ENCODE results near the gene SLC26A5. TPM values are rescaled to one million over a fixed set of nuclear protein-coding genes. Genes with fewer than 3 reads are reported as not detected.

The SLC26A5 gene
- total and polyA plus RNA-seq, 2 donors (not counting 1 experiment from before 2014, with no cell fraction given) = not detected

DNA sequence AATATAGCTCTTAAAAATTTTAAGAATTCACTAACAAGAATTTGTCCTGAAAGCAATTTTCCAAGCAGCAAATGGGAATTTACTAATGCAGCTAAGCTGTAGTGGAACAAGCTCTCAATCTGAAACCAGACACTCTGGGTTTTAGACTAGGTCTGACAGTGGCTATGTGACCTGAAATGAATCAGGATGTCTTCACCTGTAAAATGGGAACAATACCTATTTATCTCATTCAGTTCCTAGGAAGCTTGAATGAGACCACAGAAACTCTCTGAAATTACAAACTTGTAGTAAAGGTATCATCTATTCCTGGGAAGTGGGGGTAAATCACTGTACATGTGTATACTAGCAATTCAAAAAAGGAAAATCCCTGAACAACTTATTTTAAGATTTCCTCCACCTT, 102.7 kb downstream of the SLC26A5 start:
- H4K20me1 ChIP-seq (ENCODE audit: control insufficient read depth, extremely low read depth, insufficient read depth, low read length) = no peaks in the 10 kb centered on the region
- H3K79me2 ChIP-seq (ENCODE audit: control insufficient read depth, insufficient read depth, low read length) = peaks cover 56% of the 10 kb centered on the region
- peak overlapping the region; percentile 84 for H3K9ac ChIP-seq (ENCODE audit: insufficient read depth, low read length)
- H3K27me3 ChIP-seq (ENCODE audit: control insufficient read depth, insufficient read depth, low read length) = no peaks in the 10 kb centered on the region
- TF ChIP-seq, protein P1, sequence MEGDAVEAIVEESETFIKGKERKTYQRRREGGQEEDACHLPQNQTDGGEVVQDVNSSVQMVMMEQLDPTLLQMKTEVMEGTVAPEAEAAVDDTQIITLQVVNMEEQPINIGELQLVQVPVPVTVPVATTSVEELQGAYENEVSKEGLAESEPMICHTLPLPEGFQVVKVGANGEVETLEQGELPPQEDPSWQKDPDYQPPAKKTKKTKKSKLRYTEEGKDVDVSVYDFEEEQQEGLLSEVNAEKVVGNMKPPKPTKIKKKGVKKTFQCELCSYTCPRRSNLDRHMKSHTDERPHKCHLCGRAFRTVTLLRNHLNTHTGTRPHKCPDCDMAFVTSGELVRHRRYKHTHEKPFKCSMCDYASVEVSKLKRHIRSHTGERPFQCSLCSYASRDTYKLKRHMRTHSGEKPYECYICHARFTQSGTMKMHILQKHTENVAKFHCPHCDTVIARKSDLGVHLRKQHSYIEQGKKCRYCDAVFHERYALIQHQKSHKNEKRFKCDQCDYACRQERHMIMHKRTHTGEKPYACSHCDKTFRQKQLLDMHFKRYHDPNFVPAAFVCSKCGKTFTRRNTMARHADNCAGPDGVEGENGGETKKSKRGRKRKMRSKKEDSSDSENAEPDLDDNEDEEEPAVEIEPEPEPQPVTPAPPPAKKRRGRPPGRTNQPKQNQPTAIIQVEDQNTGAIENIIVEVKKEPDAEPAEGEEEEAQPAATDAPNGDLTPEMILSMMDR (conservative IDR thresholded peaks at IDR 0.05 in 1 of 2, IDR thresholded peaks at IDR 0.05 in 1 of 2; ENCODE audit: low read depth in 1 of 2, low read length in 2 of 2) = no peak
- TF ChIP-seq EZH2 (IDR thresholded peaks at IDR 0.05; ENCODE audit: low read length, missing control alignments) = no peak
- H3K4me1 ChIP-seq (ENCODE audit: control insufficient read depth, extremely low read depth, insufficient read depth, low read length) = peaks cover 3% of the 10 kb centered on the region
- H3K4me2 ChIP-seq (ENCODE audit: extremely low read depth, insufficient read depth, low read length) = peak overlapping the region; percentile 78
- H3K27ac ChIP-seq (ENCODE audit: insufficient read depth, low read length) = no peak overlapping the region
- H2AFZ ChIP-seq (ENCODE audit: low read length) = no peak overlapping the region
- H3K9me3 ChIP-seq (ENCODE audit: control insufficient read depth, insufficient read depth, low read depth, low read length) = no peaks in the 10 kb centered on the region
- no peak for DNase-seq (ENCODE audit: low read depth in 2 of 2)
- H3K36me3 ChIP-seq (ENCODE audit: control insufficient read depth, insufficient read depth, low read length) = peaks cover 9% of the 10 kb centered on the region
- H3K4me3 ChIP-seq (replicated peaks in 1 of 4; ENCODE audit: control extremely low read depth in 1 of 4, insufficient read depth in 1 of 4, low read depth in 3 of 4, low read length in 4 of 4) = peak overlapping the region; percentile 63 to 97 (median 88)

DNA sequence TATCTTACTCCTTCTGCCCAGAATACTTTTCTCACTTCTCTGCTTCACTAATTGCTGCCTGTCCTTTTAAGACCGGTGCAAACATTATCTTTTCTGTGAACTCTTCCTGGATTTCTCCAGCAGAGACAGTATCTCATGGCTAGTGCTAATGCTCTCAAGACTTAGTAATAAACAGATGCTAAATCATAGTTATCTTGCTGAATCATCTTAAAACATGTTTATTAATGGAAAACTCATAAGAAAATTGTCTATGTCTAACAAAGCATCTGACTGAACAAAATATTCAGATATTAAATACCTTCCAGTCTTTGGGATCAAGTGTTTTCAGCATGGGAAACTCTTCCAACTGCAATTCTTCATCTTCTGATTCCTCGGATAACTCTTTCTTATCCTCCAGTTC, 104.5 kb downstream of the SLC26A5 start:
- no peak for TF ChIP-seq EZH2 (IDR thresholded peaks at IDR 0.05; ENCODE audit: low read length, missing control alignments)
- TF ChIP-seq, protein P1 (conservative IDR thresholded peaks at IDR 0.05 in 1 of 2, IDR thresholded peaks at IDR 0.05 in 1 of 2; ENCODE audit: low read depth in 1 of 2, low read length in 2 of 2) = no peak
- no peaks in the 10 kb centered on the region for H3K9me3 ChIP-seq (ENCODE audit: control insufficient read depth, insufficient read depth, low read depth, low read length)
- H3K27ac ChIP-seq (ENCODE audit: insufficient read depth, low read length) = no peak overlapping the region
- no peak overlapping the region for H3K4me3 ChIP-seq (replicated peaks in 1 of 4; ENCODE audit: control extremely low read depth in 1 of 4, insufficient read depth in 1 of 4, low read depth in 3 of 4, low read length in 4 of 4)
- no peaks in the 10 kb centered on the region for H3K27me3 ChIP-seq (ENCODE audit: control insufficient read depth, insufficient read depth, low read length)
- H2AFZ ChIP-seq (ENCODE audit: low read length) = no peak overlapping the region
- peaks cover 12% of the 10 kb centered on the region for H3K36me3 ChIP-seq (ENCODE audit: control insufficient read depth, insufficient read depth, low read length)
- H3K79me2 ChIP-seq (ENCODE audit: control insufficient read depth, insufficient read depth, low read length) = peaks cover 48% of the 10 kb centered on the region
- no peak overlapping the region for H3K9ac ChIP-seq (ENCODE audit: insufficient read depth, low read length)
- peaks cover 3% of the 10 kb centered on the region for H3K4me1 ChIP-seq (ENCODE audit: control insufficient read depth, extremely low read depth, insufficient read depth, low read length)
- no peak overlapping the region for H3K4me2 ChIP-seq (ENCODE audit: extremely low read depth, insufficient read depth, low read length)
- no peak for DNase-seq (ENCODE audit: low read depth in 2 of 2)
- no peaks in the 10 kb centered on the region for H4K20me1 ChIP-seq (ENCODE audit: control insufficient read depth, extremely low read depth, insufficient read depth, low read length)

DNA sequence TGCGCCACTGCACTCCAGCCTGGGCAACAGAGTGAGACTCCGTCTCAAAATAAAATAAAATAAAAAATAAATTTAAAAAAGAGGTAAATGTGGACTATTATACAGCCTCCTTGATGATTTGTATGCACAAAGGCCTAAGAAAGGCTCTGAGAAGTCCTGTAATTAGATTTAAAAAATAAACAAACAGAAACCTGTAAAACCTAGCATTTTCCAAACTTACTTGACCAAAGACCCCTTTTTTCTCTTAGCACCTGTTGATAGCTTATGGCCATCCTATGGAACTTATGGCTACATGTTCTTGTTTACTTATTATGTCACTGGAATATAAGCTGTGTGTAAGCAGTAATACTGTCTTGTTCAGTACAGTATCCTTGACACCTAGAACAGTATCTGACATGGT, 107.1 kb downstream of the SLC26A5 start:
- H4K20me1 ChIP-seq (ENCODE audit: control insufficient read depth, extremely low read depth, insufficient read depth, low read length) = no peaks in the 10 kb centered on the region
- no peak overlapping the region for H3K27ac ChIP-seq (ENCODE audit: insufficient read depth, low read length)
- H3K79me2 ChIP-seq (ENCODE audit: control insufficient read depth, insufficient read depth, low read length) = peaks cover 41% of the 10 kb centered on the region
- H3K4me2 ChIP-seq (ENCODE audit: extremely low read depth, insufficient read depth, low read length) = no peak overlapping the region
- no peak for DNase-seq (ENCODE audit: low read depth in 2 of 2)
- no peak for TF ChIP-seq EZH2 (IDR thresholded peaks at IDR 0.05; ENCODE audit: low read length, missing control alignments)
- TF ChIP-seq, protein P1 (conservative IDR thresholded peaks at IDR 0.05 in 1 of 2, IDR thresholded peaks at IDR 0.05 in 1 of 2; ENCODE audit: low read depth in 1 of 2, low read length in 2 of 2) = no peak
- H3K4me1 ChIP-seq (ENCODE audit: control insufficient read depth, extremely low read depth, insufficient read depth, low read length) = peaks cover 3% of the 10 kb centered on the region
- no peak overlapping the region for H3K9ac ChIP-seq (ENCODE audit: insufficient read depth, low read length)
- no peak overlapping the region for H2AFZ ChIP-seq (ENCODE audit: low read length)
- no peaks in the 10 kb centered on the region for H3K27me3 ChIP-seq (ENCODE audit: control insufficient read depth, insufficient read depth, low read length)
- H3K36me3 ChIP-seq (ENCODE audit: control insufficient read depth, insufficient read depth, low read length) = peaks cover 14% of the 10 kb centered on the region
- H3K4me3 ChIP-seq (replicated peaks in 1 of 4; ENCODE audit: control extremely low read depth in 1 of 4, insufficient read depth in 1 of 4, low read depth in 3 of 4, low read length in 4 of 4) = no peak overlapping the region
- no peaks in the 10 kb centered on the region for H3K9me3 ChIP-seq (ENCODE audit: control insufficient read depth, insufficient read depth, low read depth, low read length)

Data from fibroblast of lung (primary cell).